A673 (cell line): ENCODE measurements around the gene KCNQ1.

Experiments
- EZH2 ChIP-seq: fragments of 200-600 bp; sonication (generic); IDR thresholded peaks from 2 replicates; pipeline ENCODE4 v1.6.1; 2017; ENCODE audit warnings: borderline replicate concordance, low read depth, mild to moderate bottlenecking, mixed read lengths, antibody characterized with exemption, low read length; ENCODE audit not compliant: poor library complexity, severe bottlenecking
- TF ChIP-seq, protein P1 (sequence below): fragments of 300-800, 200-600 bp; sonication (generic); conservative IDR thresholded peaks from 2 replicates; pipeline ENCODE4 v1.5.1; 2017; ENCODE audit warnings: low read depth, mild to moderate bottlenecking, antibody characterized with exemption, low read length, moderate library complexity, mixed read lengths

DNA sequence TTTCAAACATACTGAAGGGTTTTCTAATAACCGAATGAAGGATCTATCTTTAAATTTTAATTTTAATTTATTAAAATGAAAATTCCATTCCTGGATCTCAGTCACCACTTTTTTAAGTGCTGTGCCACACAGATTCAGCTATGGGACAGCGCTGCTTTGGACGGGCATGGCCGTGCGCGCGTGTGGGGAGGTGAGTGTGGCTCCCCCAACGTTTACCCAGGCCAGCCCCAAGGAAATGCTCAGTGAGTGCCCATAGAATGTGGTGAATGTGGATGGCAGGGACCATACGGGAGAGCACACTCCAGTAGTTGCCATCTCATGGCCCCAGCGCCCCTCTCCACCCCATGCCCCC is 343.0 kb downstream of the KCNQ1 start:
- TF ChIP-seq, protein P1, sequence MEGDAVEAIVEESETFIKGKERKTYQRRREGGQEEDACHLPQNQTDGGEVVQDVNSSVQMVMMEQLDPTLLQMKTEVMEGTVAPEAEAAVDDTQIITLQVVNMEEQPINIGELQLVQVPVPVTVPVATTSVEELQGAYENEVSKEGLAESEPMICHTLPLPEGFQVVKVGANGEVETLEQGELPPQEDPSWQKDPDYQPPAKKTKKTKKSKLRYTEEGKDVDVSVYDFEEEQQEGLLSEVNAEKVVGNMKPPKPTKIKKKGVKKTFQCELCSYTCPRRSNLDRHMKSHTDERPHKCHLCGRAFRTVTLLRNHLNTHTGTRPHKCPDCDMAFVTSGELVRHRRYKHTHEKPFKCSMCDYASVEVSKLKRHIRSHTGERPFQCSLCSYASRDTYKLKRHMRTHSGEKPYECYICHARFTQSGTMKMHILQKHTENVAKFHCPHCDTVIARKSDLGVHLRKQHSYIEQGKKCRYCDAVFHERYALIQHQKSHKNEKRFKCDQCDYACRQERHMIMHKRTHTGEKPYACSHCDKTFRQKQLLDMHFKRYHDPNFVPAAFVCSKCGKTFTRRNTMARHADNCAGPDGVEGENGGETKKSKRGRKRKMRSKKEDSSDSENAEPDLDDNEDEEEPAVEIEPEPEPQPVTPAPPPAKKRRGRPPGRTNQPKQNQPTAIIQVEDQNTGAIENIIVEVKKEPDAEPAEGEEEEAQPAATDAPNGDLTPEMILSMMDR = no peak
- no peak for TF ChIP-seq EZH2
